ACHN (cell line): ENCODE data around the gene LIN7C.

Source experiments
- DNase-seq: peaks from one replicate; pipeline ENCODE4 v3.0.0-alpha.2; 2015
- in situ Hi-C: cut with HindIII; loops from 2 replicates; pipeline ENCODE4 v1.10.0; 2017; ENCODE audit warnings: low sequenced_read_pairs, low pct_ligation_motif_present, low pct_unique_long_range_greater_than_20kb

LIN7C gene

DNA sequence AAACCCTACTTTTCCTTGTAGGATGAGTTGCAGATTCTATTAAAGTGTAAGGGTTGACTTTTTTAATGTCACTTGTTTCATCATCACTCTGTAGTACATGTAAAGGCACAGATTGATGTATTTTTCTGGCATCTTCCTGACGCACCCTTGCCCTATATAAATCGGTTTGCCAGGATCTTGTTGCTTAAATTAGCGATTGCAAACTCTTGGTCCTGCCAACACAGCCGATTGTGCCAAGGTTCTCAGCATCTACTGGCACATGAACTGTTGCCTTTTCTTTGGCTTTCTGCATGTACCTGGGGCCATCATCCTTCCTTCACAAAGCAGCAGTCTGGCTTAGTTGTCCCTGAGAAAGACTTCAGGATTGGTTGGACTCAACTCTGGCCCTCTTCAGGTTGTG is 7.5 kb upstream of the LIN7C start:
- DNase-seq: no peak
- in situ Hi-C loops: no loop called here

DNA sequence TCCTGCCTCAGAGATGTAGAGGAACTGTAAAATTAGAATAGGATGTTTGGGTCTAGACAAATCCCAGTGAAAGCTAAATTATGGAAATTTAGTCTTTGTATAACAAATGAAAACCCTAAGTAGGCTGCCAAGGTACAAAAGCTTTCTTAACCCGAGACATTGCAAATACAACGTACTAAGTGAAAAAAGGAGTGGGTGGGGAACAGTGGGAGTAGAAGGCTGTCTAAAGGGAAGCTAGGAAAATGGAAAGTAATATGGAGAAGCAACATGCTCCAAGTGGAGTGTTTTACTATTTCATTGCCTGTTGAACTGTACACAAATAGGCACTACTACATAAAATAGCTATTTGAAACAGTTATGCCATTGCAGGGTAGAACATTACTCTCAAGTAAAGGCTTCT is 6.8 kb upstream of the LIN7C start:
- no peak for DNase-seq
- in situ Hi-C loops: no loop called here

DNA sequence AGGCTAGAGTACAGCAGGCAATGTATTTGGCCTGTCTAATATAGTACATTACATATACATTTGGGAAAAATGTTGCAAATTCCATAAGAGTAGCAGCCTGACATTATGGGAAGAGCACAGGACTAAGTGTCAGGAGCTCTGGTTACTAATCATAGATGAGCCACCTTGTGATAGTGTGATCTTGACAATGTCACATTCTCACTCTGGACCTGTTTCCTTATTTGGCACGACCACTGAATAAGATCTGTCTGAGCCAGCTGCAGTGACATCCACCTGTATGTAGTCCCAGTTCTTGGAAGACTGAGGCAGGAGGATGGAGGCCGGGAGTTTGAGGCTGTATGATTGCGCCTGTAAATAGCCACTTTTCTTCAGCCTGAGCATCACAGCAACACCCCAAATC is 5.7 kb upstream of the LIN7C start:
- no peak for DNase-seq
- in situ Hi-C loops: no loop called here

DNA sequence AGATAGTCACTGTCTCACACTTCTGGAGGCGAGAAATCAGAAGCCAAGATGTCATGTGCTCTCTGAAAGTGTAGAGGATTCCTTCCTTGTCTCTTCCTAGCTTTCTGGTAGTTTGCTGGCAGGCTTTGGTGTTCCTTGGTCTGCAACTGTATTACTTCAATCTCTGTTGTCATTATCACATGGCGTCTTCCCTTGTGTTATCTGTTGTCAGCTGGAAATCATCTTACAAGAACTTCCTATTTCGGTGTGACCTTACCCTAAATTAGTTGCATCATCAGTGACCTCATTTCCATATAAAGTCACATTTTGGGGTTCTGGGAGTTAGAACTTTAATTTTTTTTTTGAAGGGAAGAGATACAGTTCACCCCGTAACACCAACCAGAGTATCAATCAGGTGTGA is 3.3 kb upstream of the LIN7C start:
- no peak for DNase-seq
- in situ Hi-C loops: no loop called here

DNA sequence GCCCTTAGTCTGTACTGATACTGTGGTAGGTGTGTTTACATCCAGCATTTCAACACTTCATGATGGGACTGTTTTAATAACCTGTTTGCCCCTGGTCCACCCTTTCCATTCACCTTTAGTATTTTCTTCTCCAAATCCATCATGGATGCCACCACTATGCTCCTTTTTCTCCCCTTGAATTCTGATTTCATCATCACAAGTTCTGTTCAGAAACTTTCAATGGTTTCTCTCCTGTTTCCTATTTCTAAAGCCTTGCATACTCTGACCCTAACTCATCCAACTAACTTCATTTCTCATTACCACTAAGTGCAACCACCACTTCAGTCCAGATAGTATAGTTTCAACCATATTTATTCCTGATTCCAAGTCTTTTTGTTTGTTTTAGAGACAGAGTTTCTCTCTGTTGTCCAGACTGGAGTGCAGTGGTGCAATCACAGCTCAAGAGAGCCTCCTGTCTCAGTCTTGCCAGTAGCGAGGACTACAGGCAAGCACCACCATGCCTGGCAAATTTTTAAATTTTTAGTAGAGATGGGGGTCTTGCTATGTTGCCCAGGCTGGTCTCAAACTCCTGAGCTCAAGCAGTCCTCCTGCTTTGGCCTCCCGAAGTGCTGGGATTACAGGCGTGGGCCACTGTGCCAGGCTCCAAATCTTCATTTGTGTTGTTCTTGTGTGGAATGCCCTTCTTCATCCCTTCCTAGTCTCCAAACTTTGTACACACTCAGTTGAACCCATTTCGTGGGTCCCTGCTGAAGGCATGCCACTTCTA is 1.2 kb upstream of the LIN7C start:
- DNase-seq: no peak
- in situ Hi-C loops: no loop called here

DNA sequence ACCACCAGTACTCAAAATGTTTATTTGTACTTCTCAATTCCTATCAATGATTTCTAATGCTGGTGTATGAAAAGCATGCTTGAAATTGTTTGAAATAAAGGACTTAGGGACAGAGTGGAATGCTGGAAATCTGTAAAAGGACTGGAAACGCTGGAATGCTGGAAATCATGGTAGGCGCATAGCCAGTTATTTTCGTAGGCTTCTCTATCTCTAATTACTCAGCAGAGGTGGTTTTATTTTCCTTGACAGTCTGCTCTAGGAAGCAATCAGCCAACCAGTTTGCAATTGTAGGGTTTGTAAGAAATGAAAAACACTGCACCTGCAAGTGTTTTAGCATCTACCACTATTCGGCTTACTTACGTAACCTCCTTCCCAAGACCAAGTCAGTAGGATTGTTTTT is 788 bp downstream of the LIN7C start:
- DNase-seq: no peak
- in situ Hi-C loops: no loop called here

DNA sequence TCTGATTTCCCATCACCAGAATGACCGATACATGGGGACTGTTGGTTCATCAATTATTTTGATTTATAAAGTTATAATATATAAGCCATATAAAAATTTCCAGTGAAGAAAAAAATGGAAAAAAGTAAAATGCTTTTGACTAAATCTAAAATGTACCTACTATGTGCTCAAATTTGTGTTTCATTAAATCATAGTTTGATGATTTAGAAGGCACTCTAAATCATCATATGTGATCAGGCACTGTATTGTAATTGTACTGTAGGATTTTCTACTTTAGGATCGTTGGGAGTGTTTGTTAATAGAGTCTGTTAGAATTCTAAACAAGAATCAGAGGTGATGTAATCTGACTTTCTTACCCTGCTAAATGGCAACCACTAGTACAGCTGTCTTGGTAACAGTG is 2.4 kb downstream of the LIN7C start:
- no peak for DNase-seq
- in situ Hi-C loops: no loop called here

DNA sequence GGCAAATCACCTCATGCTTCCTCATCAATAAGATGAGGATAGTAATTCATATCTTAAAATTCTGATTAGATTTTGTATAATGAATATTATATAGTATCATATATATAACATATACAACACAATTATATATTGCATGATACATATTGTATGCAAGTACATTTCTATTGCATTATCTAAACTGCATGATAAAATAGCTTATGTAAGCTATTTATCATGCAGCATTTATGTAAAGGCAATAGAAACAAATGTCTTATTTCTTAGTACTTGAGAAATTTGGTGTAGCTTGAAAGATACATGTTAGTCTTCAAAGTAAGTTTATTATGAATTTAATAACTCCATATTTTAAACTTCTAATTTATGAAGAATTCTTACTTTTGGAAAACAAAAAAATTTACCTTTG is 5.5 kb downstream of the LIN7C start:
- in situ Hi-C loops: no loop called here
- DNase-seq: no peak

DNA sequence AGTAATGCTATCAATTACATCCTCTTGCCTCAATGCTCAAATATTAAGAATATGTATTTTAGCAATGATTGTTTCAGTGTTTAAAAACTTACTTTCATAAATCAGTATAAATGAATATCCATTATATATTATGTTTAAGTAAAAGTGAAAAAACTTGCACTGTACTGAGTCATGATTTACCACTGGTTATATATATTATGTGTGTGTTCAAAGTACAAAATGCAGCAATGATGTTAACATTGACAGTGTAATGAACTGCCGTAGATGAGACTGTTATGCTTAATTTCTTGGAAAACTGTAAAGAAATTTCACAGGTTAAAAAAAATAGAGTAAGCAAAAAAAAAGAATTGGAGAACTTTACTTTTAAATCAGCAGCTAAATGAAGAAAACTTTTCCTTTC is 8.7 kb downstream of the LIN7C start:
- in situ Hi-C loops: loop anchor here (25.0 kb wide), 1 partner anchor 311 kb away; no protein-coding TSS in a partner anchor

DNA sequence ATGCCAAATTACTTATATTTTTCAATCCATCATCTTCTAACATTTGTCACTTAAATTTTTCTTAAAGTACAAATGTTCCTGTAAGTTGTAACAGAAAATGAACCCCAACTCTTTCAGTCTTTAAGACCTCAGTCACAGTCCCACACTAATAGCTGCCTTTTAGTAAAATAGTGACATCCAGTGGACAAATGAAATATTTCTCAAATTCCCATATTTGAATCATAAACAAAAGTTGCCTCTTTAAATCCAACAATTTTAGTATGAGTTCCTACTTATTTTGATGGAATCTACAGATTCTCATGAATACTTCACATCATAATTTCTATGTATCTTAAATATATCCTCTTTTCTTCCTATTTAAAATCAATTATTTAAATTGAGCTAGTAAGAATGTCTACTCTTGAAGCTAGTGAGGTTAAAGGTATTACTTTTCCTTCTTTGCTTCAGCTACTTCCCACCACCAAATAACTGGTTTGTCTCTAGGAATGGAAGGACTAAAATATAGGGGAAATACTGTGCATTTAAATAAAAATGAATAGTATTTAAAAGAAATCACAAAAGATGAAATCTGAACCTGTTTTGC is 9.2 kb downstream of the LIN7C start:
- DNase-seq: peak; percentile 39
- in situ Hi-C loops: loop anchor here (25.0 kb wide), 1 partner anchor 310 kb away; no protein-coding TSS in a partner anchor

More for the DNA sequence above, 8.7 kb downstream of the LIN7C start:
- no peak for DNase-seq

DNA sequence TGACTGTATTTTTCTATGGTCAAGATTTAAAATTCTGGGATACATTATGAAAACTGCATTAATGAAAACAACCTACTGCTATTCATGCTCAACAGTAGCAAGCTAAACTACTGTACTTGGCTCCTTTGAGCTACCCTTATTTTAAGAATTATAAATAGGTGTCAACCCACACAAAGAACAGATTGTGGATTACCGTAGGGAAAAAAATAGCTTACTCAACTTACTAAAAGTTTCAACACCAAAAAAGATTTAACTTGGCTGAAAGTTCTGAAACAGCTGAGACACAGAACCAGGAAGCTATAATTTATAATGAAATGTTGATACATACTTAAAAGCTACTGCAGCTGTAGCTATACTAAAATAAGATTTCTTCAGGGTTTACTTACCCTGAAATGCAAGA is 10.1 kb downstream of the LIN7C start:
- DNase-seq: no peak
- in situ Hi-C loops: loop anchor here (25.0 kb wide), 1 partner anchor 309 kb away; no protein-coding TSS in a partner anchor

DNA sequence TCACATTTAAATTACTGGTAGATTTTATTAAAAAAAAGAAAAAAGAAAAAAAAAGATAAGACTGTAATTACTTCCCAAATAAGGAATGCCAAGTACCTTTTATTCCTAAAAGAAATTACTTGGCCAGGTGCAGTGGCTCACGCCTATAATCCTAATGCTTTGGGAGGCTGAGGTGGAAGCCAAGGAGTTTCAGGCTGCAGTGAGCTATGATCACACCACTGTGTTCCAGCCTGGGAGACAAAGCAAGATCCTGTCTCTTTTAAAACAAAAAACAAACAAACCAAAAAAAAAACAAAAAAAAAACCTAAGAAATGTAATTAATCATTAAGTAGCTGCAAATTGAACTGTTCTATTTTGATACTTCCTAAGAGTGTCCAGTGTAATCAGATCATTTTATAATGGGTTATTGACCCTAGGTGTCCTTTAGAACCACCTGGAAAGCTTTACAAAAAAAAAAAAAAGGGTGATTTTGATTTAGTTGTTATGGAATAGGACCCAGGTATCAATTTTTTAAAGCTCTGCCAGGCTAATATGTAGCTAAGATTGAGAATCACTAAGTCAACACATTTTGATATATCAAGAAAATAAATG is 10.8 kb downstream of the LIN7C start:
- in situ Hi-C loops: loop anchor here (25.0 kb wide), 1 partner anchor 309 kb away; no protein-coding TSS in a partner anchor

DNA sequence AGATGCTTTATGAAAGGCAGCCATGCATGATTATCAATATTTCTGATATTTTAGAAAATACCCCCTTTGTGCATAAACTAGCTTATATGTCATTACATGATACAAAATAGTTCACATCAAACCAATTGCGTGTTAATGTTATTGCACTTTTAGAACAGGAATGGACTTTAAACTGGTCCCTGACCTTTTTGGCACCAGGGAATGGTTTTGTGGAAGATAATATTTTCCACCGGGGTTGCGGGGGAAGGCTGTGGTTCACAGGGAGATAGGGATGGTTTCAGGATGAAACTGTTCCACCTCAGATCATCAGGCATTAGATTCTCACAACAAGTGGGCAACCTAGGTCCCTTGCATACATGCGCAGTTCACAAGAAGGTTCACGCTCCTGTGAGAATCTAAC is 17.5 kb downstream of the LIN7C start:
- in situ Hi-C loops: loop anchor here (25.0 kb wide), 1 partner anchor 302 kb away; no protein-coding TSS in a partner anchor

More for the DNA sequence above, 10.8 kb downstream of the LIN7C start:
- DNase-seq: no peak

DNA sequence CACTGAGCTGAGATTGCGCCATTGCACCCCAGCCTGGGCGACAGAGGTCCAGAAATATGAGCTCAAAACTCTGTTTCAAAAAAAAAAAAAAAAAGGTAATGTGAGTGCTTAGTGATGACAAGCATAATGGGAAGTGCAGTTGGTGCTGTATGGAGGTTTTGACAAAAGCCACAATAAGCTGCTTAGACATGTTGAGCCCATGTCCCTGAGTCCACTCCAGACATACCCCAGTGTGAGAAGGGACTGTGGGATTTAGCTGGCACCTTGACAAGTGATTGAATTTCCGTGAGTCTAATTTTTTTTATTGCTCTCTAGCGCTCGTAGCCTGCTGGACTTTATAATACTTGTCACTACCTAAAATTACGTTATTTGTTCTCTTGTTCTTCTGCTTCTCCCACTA is 18.9 kb downstream of the LIN7C start:
- in situ Hi-C loops: loop anchor here (25.0 kb wide), 1 partner anchor 300 kb away; no protein-coding TSS in a partner anchor
- no peak for DNase-seq

More for the DNA sequence above, 17.5 kb downstream of the LIN7C start:
- no peak for DNase-seq

DNA sequence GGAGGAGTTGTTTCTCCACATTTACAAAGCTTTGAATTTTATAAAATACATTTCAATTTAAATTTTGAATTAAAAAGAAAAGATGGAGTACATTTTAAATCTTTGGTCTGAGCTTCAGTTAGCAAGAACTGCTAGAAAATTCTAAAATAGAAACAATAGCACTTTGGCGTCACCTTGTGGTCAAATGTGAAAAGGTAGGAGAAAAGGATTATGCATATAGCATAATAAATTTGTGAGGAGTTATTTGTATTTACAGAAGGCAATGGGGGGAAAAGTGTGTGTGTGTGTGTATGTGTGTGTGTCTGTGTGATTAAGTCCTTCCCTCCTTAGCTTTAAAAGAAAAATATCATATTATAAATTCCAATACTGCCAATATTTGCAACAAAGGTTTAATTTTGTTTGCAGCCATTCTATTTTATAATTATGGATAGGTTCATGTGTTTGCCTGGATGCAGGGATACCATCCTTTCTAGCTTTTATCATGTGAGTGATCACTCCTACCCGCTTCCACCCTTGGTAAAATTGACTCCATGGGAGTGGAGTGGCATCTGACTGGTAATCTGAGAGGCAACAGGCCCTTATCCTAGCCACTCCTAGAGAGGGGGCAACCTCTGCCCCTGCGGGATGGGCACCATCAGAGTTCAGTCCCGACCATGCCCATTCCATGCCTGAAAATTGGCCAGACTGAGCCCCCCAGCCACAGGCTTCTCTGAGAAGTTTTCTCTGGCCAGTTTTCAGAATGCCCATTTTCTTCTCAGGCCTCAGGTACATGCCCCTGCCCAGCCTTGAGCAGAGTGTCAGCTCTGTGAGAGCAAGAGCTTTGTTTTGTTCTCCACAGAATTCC is 20.4 kb downstream of the LIN7C start:
- in situ Hi-C loops: loop anchor here (25.0 kb wide), 1 partner anchor 299 kb away; no protein-coding TSS in a partner anchor
- DNase-seq: peak; percentile 65

DNA sequence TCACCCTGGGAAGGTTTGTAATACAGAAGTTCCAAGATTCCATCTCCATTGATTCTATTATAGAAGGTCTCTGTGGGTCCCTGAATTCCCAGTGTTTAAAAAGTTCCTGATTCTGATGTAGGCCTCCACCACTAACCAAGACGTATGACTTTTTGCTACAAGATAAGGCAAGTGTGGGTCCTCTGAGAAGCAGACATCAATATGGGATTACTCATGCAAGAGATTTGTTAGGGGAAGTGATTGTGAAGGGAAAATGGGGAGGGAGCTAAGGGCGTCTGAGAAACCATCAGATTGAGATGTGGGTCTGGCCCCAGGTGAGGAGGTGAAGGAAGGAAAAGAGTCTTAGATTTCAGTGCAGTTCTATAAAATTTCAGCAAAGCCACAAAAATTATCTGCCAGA is 23.8 kb downstream of the LIN7C start:
- in situ Hi-C loops: loop anchor here (25.0 kb wide), 1 partner anchor 295 kb away; no protein-coding TSS in a partner anchor

DNA sequence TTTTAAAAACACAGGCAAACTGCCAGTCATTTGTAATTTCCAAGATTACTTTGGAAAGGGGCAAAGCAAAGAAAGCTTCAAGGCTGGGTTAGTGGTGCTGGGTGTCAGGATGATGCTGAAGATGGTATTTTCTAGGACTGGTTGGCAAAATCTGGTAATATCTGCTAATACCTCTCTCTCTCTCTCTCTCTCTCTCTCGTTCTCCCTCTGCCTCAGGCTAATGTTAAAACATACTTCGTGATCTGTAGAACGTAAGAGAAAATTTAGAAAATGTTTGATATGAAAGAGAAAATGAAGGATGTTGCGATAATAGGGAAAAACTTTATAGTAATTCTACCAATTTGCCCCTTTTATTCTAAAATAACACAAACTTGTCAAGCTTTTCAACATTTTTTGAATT is 24.6 kb downstream of the LIN7C start:
- DNase-seq: no peak
- in situ Hi-C loops: loop anchor here (25.0 kb wide), 1 partner anchor 295 kb away; no protein-coding TSS in a partner anchor

More for the DNA sequence above, 23.8 kb downstream of the LIN7C start:
- no peak for DNase-seq

DNA sequence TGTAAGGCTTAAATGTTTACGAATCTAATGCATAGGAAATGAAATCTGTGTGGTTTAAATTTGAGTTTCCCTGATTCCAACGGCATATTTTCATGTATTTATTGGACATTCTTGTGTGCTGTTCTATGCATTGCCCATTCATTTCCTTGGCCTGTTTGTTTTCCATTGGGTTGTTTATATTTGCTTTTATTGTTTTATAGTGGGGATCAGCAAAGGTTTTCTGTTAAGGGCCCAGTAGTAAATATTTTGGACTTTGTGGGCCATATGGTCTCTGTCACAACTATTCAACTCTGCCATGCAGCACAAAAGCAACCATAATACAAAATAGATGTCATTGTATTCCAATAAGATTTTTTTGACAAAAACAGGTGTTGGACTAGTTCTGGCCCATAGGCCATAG is 28.7 kb downstream of the LIN7C start:
- in situ Hi-C loops: loop anchor here (25.0 kb wide), 1 partner anchor 291 kb away; no protein-coding TSS in a partner anchor
- no peak for DNase-seq
